BJ (cell line): ENCODE data around the gene KATNAL1. TPM values are rescaled to one million over a fixed set of nuclear protein-coding genes. Genes with fewer than 3 reads are reported as not detected.

Source experiments
- CTCF ChIA-PET: fragments of 350-600 bp; formaldehyde crosslinking; extraction: SDS; loops from one replicate; lab custom pipeline; 2021; ENCODE audit warnings: antibody characterized with exemption, inconsistent platforms; lab: Yijun Ruan, JAX
- POLR2A ChIA-PET: fragments of 300-600 bp; sonication (Branson Sonifier 250); formaldehyde crosslinking; extraction: SDS; loops from one replicate; lab custom pipeline; 2021; ENCODE audit warnings: antibody characterized with exemption; lab: Charles Lee
- DNase-seq: peaks from one replicate; pipeline ENCODE4 v3.0.0-alpha.2; 2011; ENCODE audit warnings: low read depth
- H3K27me3 ChIP-seq: 2 replicates; pipeline ENCODE4 v1.6.0; 2011; ENCODE audit warnings: low read length; ENCODE audit not compliant: control insufficient read depth, insufficient read depth
- H3K36me3 ChIP-seq: 2 replicates; pipeline ENCODE4 v1.5.1; 2011; ENCODE audit warnings: low read length; ENCODE audit not compliant: control insufficient read depth, insufficient read depth
- H3K4me3 ChIP-seq: 2 replicates; pipeline ENCODE4 v1.5.1; 2011; ENCODE audit warnings: low read depth, mild to moderate bottlenecking, control low read depth, low read length
- CTCF ChIP-seq: IDR thresholded peaks from 2 replicates; pipeline ENCODE4 v1.5.1; 2011; ENCODE audit warnings: low read depth, mild to moderate bottlenecking, control low read depth, inconsistent platforms, low read length, moderate library complexity; ENCODE audit not compliant: insufficient read depth
- polyA plus RNA-seq: library from polyadenylated mRNA; depleted of rRNA; stranded (reverse); fragments of >200 nt; gene quantifications from 2 replicates; pipeline ENCODE4 v1.2.3, GENCODE V29; 2011

The KATNAL1 gene
- polyA plus RNA-seq, 1 experiment = 9.1 TPM

- ChIA-PET CTCF (no interaction called here), POLR2A (no interaction called here)
- no peak for DNase-seq
- no peaks in the 10 kb centered on the region for H3K27me3 ChIP-seq
- H3K4me3 ChIP-seq = no peak overlapping the region
- no peaks in the 10 kb centered on the region for H3K36me3 ChIP-seq
- no peak for TF ChIP-seq CTCF
These were observed 95.1 kb downstream of the KATNAL1 start for GRCh38 chr13:30212256-30212655.

- Histone ChIP-seq H3K27me3 (no peaks in the 10 kb centered on the region), H3K36me3 (no peaks in the 10 kb centered on the region), H3K4me3 (no peak overlapping the region)
- ChIA-PET CTCF (no interaction called here), POLR2A (no interaction called here)
- no peak for DNase-seq
- no peak for TF ChIP-seq CTCF
These were observed 95.6 kb downstream of the KATNAL1 start for GRCh38 chr13:30211745-30212144.

- POLR2A ChIA-PET = no interaction called here
- CTCF ChIA-PET = no interaction called here
- no peak for DNase-seq
- Histone ChIP-seq H3K36me3 (peaks cover 2% of the 10 kb centered on the region; the same call in 1 of the 2 replicates), H3K4me3 (no peak overlapping the region), H3K27me3 (no peaks in the 10 kb centered on the region)
- no peak for TF ChIP-seq CTCF
These were observed 102.8 kb downstream of the KATNAL1 start for GRCh38 chr13:30204564-30204963.

- ChIA-PET POLR2A (no interaction called here), CTCF (interaction anchor here (1.2 kb wide), 1 partner anchor 13 kb away, joined by 3 read pairs; no protein-coding TSS in a partner anchor)
- H3K4me3 ChIP-seq = no peak overlapping the region
- no peak for DNase-seq
- no peak for TF ChIP-seq CTCF
- H3K27me3 ChIP-seq = no peaks in the 10 kb centered on the region
- peaks cover 4% of the 10 kb centered on the region; the same call in 1 of the 2 replicates for H3K36me3 ChIP-seq
These were observed 111.3 kb downstream of the KATNAL1 start for GRCh38 chr13:30196025-30196424.

GRCh38 chr13:30194906-30195305, 112.4 kb downstream of the KATNAL1 start:
- H3K4me3 ChIP-seq = no peak overlapping the region
- H3K36me3 ChIP-seq = 0 out of 2 replicates have a peak, but pooled peaks cover 2% of the 10 kb centered on the region
- no peaks in the 10 kb centered on the region for H3K27me3 ChIP-seq
- no peak for DNase-seq
- CTCF ChIA-PET = no interaction called here
- POLR2A ChIA-PET = no interaction called here
- no peak for TF ChIP-seq CTCF
